Breast epithelium (tissue), 3 donors: ENCODE results near the gene VSTM2L.

Source experiments
- CTCF ChIP-seq, 3 donors: fragments of 450-650 bp; IDR thresholded peaks; one replicate each; pipeline ENCODE4 v1.5.1; 2016 to 2017; ENCODE audit warnings: antibody characterized with exemption in 3 of 3, mild to moderate bottlenecking in 3 of 3, moderate library complexity in 3 of 3
- POLR2A ChIP-seq: fragments of 450-650 bp; IDR thresholded peaks from one replicate; pipeline ENCODE4 v1.6.1; 2016; ENCODE audit warnings: antibody characterized with exemption, mild to moderate bottlenecking, moderate library complexity
- POLR2AphosphoS5 ChIP-seq, 3 donors: sonication (generic); formaldehyde crosslinking; IDR thresholded peaks; one replicate each; pipeline ENCODE4 v1.6.1; 2017; ENCODE audit warnings: antibody characterized with exemption in 3 of 3

- TF ChIP-seq CTCF (IDR thresholded peaks at IDR 0.05) (no peak), POLR2A (no peak), POLR2AphosphoS5 (IDR thresholded peaks at IDR 0.05) (no peak)
Observed at GRCh38 chr20:37961066-37961465, 58.1 kb downstream of the VSTM2L start.
